Measurements from ENCODE around the gene RHEX.
"Not testable (repeated sequence)": the region's sequence is repeated elsewhere in the genome, so short reads cannot be mapped to it uniquely, and the experiment has no call there.

Gene RHEX
- total RNA-seq = 0 reads per million in 4 experiments

GRCh38 chr1:206052919-206053610 lies at the start of gene RHEX:
Gene RHEX (plus strand): TSS chr1:206053173. CDS start chr1:206097829, 44,656 bp downstream.
- not testable (repeated sequence) for DNase-seq

GRCh38 chr1:206003854-206004800 lies 48.8 kb upstream of the RHEX start:
- no peak for DNase-seq

- no peak for DNase-seq
Observed at GRCh38 chr1:206004826-206005225, 48.1 kb upstream of the RHEX start.

GRCh38 chr1:206005234-206005633 lies 47.7 kb upstream of the RHEX start:
- DNase-seq = no peak

GRCh38 chr1:206005778-206006180 lies 47.2 kb upstream of the RHEX start:
- DNase-seq = no peak

- DNase-seq = no peak
Observed at GRCh38 chr1:206006946-206007345, 46.0 kb upstream of the RHEX start.

GRCh38 chr1:206010060-206010459 lies 42.9 kb upstream of the RHEX start:
- DNase-seq = no peak

GRCh38 chr1:206011057-206011456 lies 41.9 kb upstream of the RHEX start:
- DNase-seq = no peak

GRCh38 chr1:206012086-206012859 lies 40.7 kb upstream of the RHEX start:
- no peak for DNase-seq

- no peak for DNase-seq
Observed at GRCh38 chr1:206013026-206013795, 39.8 kb upstream of the RHEX start.

GRCh38 chr1:206014601-206015000 lies 38.4 kb upstream of the RHEX start:
- no peak for DNase-seq

GRCh38 chr1:206015071-206015470 lies 37.9 kb upstream of the RHEX start:
- DNase-seq = no peak

- no peak for DNase-seq
Observed at GRCh38 chr1:206020393-206021007, 32.5 kb upstream of the RHEX start.

GRCh38 chr1:206021008-206021625 lies 31.9 kb upstream of the RHEX start:
- DNase-seq = no peak

- DNase-seq = no peak
Observed at GRCh38 chr1:206021626-206022365, 31.2 kb upstream of the RHEX start.

GRCh38 chr1:206022766-206023165 lies 30.2 kb upstream of the RHEX start:
- DNase-seq = no peak

GRCh38 chr1:206023695-206024094 lies 29.3 kb upstream of the RHEX start, which contains the start of gene CTSE:
Gene CTSE (minus strand): TSS chr1:206023895. CDS start chr1:206023791, 104 bp downstream.
- no peak for DNase-seq

GRCh38 chr1:206025283-206025820 lies 27.6 kb upstream of the RHEX start:
- no peak for DNase-seq

- no peak for DNase-seq
Observed at GRCh38 chr1:206029484-206029883, 23.5 kb upstream of the RHEX start.

GRCh38 chr1:206030191-206030590 lies 22.8 kb upstream of the RHEX start:
- DNase-seq = no peak
